Suppressor macrophage treated with lipopolysaccharide for 1 hour (primary cell): ENCODE results near the gene TBC1D3.
"Not testable (repeated sequence)": the region's sequence is repeated elsewhere in the genome, so short reads cannot be mapped to it uniquely, and the experiment has no call there.

Source experiments
- DNase-seq, 3 donors: peaks; one replicate each; pipeline ENCODE4 v3.0.0-alpha.2; 2020 to 2022

The TBC1D3 gene

DNA sequence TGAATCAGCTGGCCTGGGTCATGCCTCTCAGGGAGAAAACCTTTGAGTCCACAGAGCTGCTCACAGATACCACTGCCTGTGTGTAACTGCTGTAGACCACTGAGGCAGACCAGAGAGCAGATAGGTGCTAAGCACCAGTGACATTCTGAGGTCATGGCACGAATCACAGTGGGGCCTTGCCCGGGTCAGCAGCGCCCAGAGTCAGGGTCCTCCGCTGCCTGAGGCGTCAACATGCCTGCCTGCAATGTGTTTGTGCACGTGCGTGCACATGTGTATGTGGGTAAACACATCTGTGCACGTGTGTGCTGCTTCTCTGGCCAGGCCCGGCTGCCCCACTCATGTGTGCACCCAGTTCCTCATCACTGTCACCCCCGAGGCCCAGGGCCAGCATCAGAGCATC is at the start of gene TBC1D3:
Gene TBC1D3, minus strand, starts transcription at position 101 of the 400 bp plus-strand sequence. CDS start 1,526 bp downstream, outside the sequence.
- not testable (repeated sequence) for DNase-seq

GRCh38 chr17:38232790-38233189 is 40.4 kb upstream of the TBC1D3 start:
- DNase-seq: not testable (repeated sequence)

DNA sequence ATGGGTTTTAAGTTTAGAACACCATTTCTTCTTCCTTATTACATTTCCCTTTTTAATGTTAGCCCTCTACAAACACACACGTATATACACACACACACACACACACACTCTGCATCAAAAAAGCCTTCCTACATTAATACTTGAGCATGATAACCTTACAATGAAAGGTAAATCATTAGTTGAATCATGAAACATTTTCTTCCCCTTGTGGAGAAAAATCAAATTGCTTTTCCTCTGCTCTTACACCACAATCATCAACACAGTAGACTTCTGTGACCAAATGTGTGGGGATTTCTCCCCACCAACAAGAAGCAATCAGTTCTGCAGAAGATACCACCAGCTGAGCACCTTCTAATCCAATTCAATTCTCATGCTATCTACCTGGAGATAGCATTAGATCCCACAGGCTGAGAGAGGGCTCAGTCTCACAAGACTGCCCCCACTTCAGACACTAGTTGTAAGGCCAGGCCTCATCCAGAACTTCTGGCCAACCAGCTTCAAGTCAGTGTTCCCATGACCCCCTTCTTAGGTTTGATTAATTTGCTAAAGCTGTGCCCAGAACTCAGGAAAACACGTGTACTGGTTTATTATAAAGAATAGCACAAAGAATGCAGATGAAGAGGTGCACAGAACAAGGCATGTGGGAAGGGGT is 33.6 kb upstream of the TBC1D3 start:
- not testable (repeated sequence) for DNase-seq

DNA sequence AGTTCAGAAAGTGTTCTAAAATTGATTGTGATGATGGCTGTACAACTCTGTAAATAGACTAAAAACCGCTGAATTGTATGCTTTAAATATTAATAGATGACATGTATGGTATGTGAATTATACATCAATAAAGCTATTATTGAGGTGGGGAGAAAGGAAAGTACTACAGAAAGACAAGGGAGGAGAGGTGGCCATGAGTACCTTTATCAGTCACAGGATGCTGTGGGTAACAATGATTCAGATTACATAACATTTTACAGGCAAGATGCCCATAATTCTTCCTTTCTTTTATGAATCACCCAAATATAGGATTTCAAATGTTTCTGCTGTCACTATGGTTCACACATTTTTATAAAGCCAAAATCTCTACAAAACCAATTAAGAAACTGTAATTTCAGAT is 28.5 kb upstream of the TBC1D3 start:
- DNase-seq: not testable (repeated sequence)

DNA sequence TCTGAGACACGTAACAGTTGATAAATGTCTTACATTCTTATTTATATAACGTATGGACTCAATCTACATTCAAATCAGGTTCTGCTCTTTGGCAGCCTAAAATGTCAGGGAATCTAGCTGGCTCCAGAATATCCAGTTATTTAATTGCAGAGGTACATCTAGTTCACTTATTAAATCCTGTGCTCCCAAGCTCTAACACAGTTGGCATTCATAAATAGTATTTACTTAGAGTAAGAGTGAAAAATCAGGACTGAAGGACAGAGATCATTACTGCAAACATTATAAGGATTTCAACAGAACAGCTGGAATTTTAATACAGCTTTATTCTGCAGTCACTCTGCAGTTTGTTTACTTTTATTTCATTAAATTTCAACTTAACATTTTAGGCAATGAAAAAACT is 7.9 kb upstream of the TBC1D3 start:
- DNase-seq: not testable (repeated sequence)

- DNase-seq: not testable (repeated sequence)
Observed at GRCh38 chr17:38134860-38135259, 57.5 kb downstream of the TBC1D3 start.
